ENCODE results near the gene SMARCA5.

SMARCA5 gene

DNA sequence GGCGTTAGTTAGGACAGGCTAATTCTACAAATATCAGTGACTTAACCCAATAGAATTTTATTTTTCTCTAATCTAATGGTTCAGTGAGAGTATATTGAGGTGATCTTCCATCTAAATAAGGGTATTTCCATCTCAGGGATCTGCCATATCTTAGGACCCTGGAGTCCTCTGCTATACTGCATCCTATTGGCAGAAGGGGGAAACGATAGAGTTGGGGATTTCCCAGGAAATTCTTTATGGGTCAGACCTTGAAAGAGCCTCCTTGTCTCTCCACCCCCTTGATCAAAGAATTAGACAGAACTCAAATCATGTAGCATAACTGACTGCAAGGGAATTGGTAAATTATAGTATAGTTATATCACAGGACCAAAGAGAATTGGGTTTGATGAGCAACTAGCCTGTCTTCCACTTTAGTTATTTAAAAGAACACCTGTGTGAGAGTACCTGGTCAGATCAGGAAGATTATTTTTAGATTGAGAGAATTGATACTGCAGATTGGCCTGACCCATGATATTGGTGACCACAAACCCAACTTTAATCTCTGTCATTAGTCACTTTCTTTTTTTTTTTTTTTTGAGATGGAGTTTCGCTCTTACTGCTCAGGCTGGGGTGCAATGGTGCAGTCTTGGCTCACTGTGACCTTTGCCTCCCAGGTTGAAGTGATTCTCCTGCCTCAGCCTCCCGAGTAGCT, 25.6 kb downstream of the SMARCA5 start:
- no peak for DNase-seq

DNA sequence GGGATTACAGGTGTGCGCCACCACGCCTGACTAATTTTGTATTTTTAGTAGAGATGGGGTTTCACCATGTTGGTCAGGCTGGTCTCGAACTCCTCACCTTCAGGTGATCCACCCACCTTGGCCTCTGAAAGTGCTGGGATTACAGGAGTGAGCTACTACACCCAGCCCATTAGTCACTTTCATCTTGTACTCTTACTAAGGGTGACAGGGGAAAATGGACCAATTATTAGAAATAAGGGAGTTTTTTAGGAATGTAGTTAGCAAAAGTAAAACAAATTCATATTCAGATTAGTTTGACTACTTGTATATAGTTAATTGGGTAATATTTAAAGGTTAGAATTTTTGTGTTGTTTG, 26.1 kb downstream of the SMARCA5 start:
- DNase-seq, result no peak

DNA sequence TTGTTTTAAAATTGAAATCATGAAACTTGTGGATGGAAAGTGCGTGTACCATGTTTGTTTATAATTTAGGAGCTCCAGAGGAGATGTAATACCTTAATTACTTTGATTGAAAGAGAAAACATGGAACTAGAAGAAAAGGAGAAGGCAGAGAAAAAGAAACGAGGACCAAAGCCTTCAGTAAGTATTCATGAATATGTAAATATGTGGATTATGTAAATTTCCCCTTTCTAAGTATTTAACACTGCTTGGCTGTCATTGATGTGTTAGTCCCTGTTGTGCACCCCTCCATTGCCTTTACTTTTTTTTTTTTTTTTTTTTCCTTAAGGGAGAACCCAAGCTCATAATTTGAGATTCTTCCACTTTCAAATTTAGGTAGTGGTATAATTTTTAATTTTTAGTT, 36.4 kb downstream of the SMARCA5 start:
- DNase-seq, result no peak

DNA sequence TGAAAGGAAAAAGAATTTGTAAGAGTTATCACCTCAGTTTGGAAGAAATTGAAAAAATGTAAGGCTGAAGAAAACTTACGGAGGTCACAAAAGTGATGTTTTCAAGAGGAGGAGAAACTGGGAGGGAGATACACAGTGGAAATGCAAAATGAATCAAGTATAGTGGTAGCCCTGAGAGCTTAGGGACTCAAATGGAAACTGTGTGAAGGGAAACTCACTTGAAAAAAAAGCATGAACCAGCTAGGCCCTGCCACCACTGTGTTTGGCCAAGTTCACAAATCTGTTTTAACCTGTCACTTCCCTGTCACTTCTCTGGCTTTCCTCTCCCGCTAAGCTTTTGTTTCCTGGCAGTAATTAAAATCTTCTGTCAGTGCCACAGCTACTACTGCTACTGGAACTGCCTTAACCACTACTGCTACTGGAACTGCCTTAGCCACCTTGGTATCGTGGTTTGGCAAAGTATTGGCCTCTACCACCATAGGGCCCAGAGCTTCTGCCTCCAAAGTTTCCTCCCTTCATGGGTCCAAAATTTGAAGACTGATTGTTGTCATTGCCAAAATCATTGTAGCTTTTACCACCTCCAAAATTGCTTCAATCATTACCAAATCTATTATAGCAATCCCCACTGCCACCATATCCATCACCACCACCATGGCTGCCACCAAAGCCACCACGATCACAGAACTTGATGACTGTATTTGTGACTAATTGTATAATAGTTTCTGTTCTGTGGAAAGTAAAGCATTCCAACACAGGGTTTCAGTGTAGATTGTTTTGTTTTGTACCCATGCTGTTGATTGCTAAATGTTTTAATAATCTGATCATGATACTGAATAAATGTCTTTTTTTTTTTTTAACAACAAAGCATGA, 41.5 kb downstream of the SMARCA5 start:
- no peak for DNase-seq

DNA sequence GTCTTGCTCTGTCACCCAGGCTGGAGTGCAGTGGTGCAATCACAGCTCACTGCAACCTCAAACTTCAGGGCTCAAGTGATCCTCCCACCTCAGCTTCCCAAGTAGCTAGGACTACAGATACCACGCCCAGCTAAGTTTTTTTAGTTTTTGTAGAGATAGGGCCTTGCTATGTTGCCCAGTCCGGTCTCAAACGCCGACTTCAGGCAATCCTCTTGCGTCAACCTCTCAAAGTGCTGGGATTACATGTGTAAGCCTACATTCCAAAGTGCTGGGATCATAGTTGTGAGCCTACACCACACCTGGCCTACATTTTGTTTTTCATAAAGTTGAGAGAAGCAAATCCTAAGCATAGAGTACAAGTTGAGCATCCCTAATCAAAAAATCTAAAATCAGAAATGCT, 42.2 kb downstream of the SMARCA5 start:
- no peak for DNase-seq

DNA sequence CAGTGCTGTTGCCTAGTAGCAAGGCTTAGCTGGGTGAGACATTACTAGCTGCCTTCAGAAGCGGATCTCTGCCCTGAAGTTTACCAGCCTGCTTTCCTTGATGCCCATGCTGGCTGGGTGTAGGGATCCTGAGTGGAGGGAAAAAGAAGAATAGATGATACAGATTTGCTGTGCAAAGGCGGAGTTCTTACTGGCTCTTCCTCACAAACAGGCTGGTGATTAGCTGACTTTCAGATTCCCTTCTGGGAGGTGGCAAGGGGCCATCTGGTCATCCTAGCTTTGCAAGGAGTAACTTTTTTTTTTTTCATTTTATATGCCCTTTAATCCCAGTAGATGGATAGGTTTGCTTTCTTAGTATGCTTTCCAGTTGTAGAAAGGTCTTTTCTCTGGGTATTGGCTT, 44.8 kb downstream of the SMARCA5 start:
- no peak for DNase-seq

DNA sequence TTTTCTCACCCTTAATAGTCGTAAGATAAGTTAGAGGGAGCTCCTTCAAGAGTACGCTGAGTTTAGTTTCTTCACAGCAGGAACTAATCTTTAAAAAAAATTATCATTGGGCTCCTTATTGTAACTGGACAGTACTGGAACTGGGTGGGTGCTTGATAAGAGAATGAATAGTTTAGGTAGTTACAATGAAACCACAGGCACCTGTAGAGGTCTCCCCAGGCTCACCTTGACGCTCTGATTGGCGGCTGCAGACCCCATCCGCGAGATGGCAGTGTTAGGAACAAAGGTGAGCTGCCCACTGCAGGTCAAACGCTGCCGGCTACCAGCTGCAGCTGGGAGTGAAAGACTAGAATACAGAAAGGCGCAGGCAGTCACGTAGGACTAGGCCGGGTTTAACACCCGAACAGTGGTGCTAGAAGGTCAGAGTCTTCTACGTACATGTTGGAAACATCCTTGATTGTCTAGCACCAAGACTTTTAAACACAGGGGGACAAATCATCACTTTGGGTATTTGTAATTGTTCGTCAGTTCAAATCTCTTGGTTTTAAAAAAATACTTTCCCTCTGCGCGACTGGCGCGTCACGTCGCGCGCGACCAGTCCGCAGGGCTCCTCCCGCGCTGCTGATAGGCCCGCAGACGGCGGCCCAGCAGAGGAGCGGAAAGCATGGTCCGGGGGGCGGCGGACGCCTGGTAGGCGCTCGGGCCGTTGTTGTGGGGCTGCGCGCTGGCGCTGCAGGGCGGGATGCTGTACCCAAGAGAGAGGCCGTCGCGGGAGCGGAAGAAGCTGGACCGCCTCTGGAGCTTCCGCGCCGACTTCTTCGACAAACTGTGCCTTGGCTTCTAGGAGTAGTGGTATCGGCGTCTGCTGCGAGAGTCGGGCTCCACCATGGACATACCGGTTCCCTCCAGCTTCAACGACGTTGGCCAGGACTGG, 45.6 kb downstream of the SMARCA5 start:
- peak; percentile 75 for DNase-seq

DNA sequence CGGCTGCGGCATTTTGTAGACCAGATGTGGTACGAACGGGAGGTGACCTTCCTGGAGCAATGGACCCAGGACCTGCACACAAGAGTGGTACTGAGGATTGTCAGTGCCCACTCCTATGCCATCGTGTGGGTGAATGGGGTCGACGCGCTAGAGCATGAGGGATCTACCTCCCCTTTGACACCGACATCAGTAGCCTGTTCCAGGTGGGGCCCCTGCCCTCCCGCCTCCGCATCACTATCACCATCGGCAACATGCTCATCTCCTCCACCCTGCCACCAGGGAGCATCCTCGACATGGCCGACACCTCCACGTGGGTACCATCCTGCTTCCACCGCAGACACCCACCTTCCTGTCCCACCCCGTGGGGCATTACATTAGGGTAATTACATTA, 46.2 kb downstream of the SMARCA5 start:
- no peak for DNase-seq

DNA sequence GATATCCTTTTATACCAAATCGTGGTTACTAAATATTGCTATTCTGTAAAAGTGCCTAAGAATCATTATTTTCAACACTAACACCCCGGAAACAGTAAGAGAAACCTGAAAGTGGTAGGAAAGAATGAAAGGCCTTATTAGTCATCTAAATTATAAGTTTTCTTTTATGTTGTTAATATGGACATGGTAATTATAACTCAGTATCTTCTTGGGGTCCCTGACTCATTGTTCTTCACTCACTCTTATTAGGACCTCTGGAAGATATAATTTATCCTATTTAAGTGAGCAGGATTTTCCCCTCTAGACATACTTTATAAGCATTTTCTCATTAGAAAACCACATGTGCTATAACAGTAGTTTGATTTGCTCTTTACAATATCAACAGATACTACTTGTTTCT, 51.0 kb downstream of the SMARCA5 start:
- DNase-seq, result no peak

DNA sequence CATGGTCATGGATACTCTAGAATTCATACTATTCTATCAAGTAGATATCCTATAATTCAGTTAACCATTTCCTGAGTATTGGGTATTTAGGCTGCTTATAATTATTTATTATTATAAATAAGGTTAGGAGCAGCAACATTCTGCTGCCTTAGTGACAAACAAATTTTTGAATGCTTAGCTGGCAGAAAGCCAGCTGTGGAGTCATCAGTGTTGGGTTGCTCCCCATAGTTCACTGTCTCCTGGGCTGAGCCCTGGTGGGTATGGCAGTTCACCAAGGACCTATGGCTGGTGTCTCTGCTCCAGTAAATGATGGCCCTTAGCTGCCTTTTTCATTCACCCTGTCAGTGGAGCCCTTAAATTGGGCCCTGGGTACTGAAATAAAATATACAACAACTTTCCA, 61.8 kb downstream of the SMARCA5 start:
- DNase-seq, result no peak

DNA sequence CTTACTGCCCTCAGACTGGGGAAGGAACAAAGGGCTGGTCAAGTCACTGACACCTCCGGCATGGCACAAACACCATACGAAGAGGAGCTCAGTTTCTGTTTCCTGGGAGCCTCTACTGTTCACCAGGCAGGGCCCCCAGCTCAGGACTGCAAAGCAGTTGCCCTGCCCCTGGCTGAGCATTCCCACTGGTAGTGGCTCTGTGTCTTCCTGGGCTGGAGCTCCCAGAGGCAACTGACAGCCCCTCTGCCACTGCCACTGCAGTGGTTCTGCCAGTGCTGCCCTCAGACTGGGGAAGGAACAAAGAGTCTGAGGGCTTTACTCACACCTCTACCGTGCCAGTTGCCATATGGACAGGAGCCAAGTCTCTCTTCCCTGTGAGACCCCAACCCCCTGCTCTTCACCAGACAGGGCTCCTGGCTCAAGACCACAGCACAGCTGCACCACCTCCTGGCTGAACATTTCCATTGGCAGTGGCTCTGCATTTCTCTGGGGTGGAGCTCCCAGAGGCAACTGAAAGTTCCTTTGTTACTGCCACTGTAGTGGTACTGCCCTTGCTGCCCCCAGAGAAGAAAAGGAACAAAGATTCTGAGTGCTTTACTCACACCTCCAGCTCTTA, 67.9 kb downstream of the SMARCA5 start:
- DNase-seq, result no peak

DNA sequence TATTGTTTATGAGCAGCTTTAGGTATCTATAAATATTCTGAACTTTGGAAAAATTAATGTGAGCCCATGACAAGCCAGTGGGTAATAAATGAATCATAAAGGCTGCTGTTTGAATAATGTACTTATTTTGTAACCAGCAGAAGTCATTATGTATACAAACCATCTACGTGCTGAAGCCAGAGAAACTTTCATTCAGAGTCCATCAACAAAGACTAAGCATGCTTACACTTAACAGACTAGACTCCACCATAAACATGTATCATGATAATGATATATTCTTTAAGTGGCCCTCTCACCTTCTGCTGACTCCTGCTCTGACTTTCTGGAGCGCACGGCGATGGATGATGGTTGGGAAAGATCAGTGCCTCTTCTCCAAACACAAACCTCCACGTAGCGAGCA, 72.0 kb downstream of the SMARCA5 start:
- DNase-seq, result no peak

DNA sequence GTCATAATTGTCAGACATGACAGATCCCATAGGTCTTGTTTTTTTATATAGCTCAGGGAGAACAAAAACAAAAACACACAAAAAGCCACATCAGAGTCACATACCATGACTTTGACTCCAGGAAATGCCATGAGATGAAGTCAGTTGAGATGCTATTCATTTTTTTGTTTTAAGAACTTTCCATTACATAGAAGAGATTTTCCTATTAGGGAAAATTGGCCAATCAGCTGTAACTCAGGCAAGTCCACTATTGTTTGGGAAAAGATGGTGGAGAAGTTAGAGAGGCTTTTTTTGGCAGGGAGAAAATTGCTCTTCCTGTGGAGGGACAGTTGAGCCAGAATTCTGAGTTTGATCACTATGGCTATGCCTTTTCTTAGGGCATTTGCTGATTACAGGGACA, 72.6 kb downstream of the SMARCA5 start:
- no peak for DNase-seq

DNA sequence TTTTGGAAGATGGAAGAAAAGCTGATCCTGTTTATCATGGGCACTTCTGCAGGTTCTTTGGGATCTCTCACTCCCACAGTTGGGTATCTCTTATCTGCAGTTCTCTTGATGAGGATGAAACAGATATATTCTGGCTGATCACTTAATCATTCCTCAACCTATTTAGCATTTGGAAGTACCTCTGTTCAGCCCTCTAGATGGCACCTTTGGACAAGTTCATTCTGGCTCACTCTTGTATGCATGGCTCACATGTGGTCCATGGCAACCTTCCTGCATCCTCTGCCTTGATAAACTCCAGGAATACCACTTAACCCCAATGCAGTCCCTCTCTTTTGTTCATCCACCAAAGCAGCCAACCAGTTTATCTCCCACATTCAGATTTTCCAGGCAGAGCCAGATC, 74.2 kb downstream of the SMARCA5 start:
- no peak for DNase-seq

DNA sequence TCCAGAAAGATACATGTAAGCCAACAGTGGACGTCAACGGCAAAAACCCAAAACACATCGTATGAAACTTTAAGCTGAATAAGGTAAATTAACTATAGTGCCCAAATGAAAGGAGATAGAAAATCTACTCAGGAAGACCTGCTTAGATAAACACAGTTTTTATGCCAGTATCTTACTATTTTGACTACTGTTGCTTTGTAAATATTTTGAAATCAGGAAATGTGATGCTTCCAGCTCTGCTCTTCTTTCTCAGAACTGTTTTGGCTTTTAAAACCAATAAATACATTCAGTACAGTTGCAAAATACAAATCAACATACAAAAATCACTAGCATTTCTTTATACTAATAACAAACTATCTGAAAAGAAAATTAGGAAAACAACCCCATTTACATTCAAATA, 83.8 kb downstream of the SMARCA5 start:
- no peak for DNase-seq

DNA sequence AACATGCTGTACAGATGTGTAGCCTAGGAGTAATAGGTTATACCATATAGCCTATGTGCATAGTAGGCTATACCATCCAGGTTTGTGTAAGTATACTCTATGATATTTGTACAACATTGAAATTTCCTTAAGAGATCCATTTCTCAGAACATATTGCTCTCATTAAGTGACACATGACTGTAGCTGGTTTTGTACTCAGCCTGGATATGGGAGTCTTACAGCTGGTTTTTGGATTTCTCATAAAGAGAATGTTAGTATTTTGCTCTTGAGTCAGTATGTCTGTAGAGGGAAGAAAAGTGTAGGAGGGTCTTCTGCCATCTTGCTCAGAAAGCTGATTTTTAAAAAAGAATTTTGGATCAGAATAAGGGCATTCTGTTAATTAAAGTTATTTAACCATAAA, 85.3 kb downstream of the SMARCA5 start:
- no peak for DNase-seq

DNA sequence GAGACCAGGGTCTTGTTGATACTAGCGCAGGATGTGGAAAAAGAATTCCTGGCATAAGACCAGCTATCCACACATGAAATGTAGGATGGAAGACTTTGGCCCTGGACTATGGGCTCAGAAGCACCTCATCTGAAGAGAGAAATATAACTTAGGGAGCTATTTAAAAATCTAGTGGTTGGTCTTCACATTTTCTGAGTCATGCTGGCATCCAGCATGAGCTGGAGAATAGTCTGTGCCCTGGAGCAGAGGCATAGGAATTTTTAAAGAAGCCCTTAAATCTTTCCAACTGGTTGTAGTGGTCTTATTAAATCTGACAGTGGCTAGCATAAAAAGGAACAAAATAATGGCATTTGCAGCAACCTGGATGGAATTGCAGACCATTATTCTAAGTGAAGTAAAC, 86.3 kb downstream of the SMARCA5 start:
- no peak for DNase-seq

DNA sequence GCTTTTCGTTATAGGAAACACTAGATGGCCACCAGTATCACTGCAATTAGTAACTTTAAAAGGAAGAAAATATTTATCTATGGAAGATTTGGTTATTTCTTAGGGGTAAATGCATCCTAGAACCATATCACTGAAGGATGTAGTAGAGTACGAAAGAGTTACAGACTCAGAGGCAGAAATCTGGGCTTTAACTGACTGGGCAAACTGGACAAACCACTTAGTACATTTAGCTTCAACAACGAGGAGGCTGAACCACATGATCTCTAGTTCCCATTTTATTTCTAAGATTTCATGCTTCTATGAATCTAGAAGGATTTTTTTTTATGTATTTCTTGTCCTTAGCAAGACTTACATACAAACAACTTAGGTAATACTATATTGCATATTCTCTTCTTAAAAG, 93.0 kb downstream of the SMARCA5 start:
- DNase-seq, result no peak
